ENCODE results near the gene PYGM. TPM values are rescaled to one million over a fixed set of nuclear protein-coding genes. Genes with fewer than 3 reads are reported as not detected.

Gene PYGM
- total RNA-seq (2021; ENCODE audit: unreplicated experiment) = 1.7 TPM
- 0.51 and 0.56 TPM in 2 replicates for polyA plus RNA-seq (2012)
- percentile 36 among the genes with signal in this experiment for Bru-seq, nascent RNA
- BruChase-seq, experiment 1, labeled RNA remaining after a 6-hour chase = percentile 74 among the genes with signal in this experiment
- percentile 47 among the genes with signal in this experiment for BruChase-seq, experiment 2, labeled RNA remaining after a 2-hour chase
- long read RNA-seq, partial matches to known transcripts = 0 of 1 reads
- long read RNA-seq, other reads (novel, unspliced or antisense) = 0 of 1 reads

DNA sequence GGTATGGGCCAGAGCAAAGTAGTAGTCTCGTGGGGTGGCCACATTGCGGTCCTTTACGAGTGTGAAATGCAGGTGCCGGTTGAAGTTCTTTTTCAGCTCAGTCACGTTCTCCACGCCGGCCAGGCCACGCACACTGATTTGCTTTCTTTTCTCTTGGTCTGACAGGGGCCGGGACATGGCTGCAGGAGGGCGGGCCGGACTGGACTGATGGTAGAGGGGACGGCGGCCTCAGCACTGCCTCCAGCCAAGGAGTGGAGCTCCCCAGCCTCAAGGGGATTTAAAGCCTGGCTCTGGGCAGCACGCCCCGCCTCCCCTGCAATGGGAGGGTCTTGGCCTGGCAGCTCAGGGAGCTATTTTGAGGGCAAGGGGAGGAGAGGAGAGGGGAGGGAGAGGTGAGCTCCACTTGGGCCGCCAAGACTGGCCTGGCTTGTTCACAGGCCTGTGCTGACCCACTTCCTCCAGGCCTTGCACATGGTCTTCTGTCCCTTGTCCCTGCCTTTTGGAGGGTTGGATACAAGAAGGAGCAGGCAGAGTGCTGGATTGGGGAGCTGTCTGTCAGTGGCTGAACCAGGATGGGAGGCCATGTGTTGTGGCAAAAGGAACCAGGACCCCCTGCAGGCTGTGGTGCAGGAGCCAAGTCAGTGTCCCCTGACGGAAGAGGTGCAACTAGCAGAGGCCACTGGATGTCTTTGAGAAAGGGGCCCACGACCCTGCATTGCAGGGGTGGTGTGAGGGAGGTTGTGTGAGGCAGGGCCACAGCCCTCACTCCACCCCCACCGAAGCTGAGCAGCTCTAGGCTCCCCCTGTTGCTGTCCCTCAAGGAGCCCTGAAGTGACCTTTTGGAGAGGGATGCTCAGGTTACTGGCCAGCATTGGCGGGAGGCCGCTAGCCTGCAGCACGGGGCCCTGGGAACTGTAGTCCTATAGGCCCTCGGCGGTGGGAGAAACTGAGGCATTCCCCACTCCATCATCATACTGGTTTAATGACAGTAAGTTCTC, at the start of gene PYGM:
Gene PYGM, minus strand, starts transcription at position 253 of the 998 bp plus-strand sequence. Its CDS starts 76 bp downstream, at position 177.
- Histone ChIP-seq H3K4me2 (ENCODE audit: low read length) (no peak within 1 kb of the TSS), H3K79me2 (ENCODE audit: insufficient read depth, low read length) (peaks cover 9% of the 10 kb centered on the region; the same call in 1 of the 2 replicates), H3K36me3 (ENCODE audit: control insufficient read depth in 1 of 2, insufficient read depth in 2 of 2, low read length in 2 of 2) (peaks cover 20 to 21% of the 10 kb centered on the region in 2 experiments), H2AFZ (ENCODE audit: low read depth, low read length, poor library complexity, severe bottlenecking) (no peak within 1 kb of the TSS), H3K9me3 (ENCODE audit: control insufficient read depth in 1 of 2, insufficient read depth in 1 of 2, low read depth in 1 of 2, low read length in 2 of 2) (no peaks in the 10 kb centered on the region), H3K9me2 (ENCODE audit: insufficient read depth) (no peaks in the 10 kb centered on the region), H3K4me1 (ENCODE audit: control insufficient read depth in 1 of 2, insufficient read depth in 2 of 2, low read length in 2 of 2) (peaks cover 0 to 11% of the 10 kb centered on the region in 2 experiments; a peak in 1 of 4 replicates), H3K9ac (ENCODE audit: low read length) (no peak within 1 kb of the TSS), H3K4me3 (replicated peaks in 1 of 2; ENCODE audit: low read depth in 1 of 2, low read length in 2 of 2) (no peak within 1 kb of the TSS), H3K27ac (ENCODE audit: low read depth, low read length) (no peak within 1 kb of the TSS), H3K27me3 (ENCODE audit: insufficient read depth, low read length) (no peaks in the 10 kb centered on the region), H4K20me1 (ENCODE audit: insufficient read depth) (peaks cover 10% of the 10 kb centered on the region; the same call in 1 of the 2 replicates)
- ChIA-PET POLR2A (interaction anchor here (0.8 to 1.1 kb wide), 3 partner anchors 10 to 19 kb away, joined by 3 to 4 read pairs (median 4); partner anchors contain the start of gene SF1), RAD21 (ENCODE audit: low non-redundant PET in 1 of 2, low total read pairs in 2 of 2, uncharacterized antibody in 2 of 2, unreplicated experiment in 2 of 2) (no interaction called here), CTCF (interaction anchor here (0.9 kb wide), 1 partner anchor 19 kb away, joined by 4 read pairs; the partner anchor contains the start of gene SF1)
- no peak for DNase-seq (ENCODE audit: low read depth, low spot score)
- TF ChIP-seq, protein P1, sequence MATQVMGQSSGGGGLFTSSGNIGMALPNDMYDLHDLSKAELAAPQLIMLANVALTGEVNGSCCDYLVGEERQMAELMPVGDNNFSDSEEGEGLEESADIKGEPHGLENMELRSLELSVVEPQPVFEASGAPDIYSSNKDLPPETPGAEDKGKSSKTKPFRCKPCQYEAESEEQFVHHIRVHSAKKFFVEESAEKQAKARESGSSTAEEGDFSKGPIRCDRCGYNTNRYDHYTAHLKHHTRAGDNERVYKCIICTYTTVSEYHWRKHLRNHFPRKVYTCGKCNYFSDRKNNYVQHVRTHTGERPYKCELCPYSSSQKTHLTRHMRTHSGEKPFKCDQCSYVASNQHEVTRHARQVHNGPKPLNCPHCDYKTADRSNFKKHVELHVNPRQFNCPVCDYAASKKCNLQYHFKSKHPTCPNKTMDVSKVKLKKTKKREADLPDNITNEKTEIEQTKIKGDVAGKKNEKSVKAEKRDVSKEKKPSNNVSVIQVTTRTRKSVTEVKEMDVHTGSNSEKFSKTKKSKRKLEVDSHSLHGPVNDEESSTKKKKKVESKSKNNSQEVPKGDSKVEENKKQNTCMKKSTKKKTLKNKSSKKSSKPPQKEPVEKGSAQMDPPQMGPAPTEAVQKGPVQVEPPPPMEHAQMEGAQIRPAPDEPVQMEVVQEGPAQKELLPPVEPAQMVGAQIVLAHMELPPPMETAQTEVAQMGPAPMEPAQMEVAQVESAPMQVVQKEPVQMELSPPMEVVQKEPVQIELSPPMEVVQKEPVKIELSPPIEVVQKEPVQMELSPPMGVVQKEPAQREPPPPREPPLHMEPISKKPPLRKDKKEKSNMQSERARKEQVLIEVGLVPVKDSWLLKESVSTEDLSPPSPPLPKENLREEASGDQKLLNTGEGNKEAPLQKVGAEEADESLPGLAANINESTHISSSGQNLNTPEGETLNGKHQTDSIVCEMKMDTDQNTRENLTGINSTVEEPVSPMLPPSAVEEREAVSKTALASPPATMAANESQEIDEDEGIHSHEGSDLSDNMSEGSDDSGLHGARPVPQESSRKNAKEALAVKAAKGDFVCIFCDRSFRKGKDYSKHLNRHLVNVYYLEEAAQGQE (IDR thresholded peaks at IDR 0.05; ENCODE audit: low read depth) = no peak
- TF ChIP-seq EZH2phosphoT487 (IDR thresholded peaks at IDR 0.05; ENCODE audit: borderline replicate concordance) (no peak), CBX3 (IDR thresholded peaks at IDR 0.05; ENCODE audit: low read depth) (no peak), ELF1 (IDR thresholded peaks at IDR 0.05; ENCODE audit: borderline replicate concordance, low read depth) (no peak), EGR1 (IDR thresholded peaks at IDR 0.05; ENCODE audit: low read depth) (no peak), RAD21 (IDR thresholded peaks at IDR 0.05; ENCODE audit: low read depth) (no peak)
- TF ChIP-seq, protein P2, sequence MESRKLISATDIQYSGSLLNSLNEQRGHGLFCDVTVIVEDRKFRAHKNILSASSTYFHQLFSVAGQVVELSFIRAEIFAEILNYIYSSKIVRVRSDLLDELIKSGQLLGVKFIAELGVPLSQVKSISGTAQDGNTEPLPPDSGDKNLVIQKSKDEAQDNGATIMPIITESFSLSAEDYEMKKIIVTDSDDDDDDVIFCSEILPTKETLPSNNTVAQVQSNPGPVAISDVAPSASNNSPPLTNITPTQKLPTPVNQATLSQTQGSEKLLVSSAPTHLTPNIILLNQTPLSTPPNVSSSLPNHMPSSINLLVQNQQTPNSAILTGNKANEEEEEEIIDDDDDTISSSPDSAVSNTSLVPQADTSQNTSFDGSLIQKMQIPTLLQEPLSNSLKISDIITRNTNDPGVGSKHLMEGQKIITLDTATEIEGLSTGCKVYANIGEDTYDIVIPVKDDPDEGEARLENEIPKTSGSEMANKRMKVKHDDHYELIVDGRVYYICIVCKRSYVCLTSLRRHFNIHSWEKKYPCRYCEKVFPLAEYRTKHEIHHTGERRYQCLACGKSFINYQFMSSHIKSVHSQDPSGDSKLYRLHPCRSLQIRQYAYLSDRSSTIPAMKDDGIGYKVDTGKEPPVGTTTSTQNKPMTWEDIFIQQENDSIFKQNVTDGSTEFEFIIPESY (IDR thresholded peaks at IDR 0.05; ENCODE audit: extremely low read depth, insufficient replicate concordance, low read length) = no peak
- BruUV-seq (replicated peaks) = no TSS peak
- ATAC-seq = peak; percentile 24
- intact Hi-C loops (cut with micrococcal nuclease) = no loop called here

Data from HCT116 (cell line).